Measurements from ENCODE around the gene LRRIQ3. TPM values are rescaled to one million over a fixed set of nuclear protein-coding genes. Genes with fewer than 3 reads are reported as not detected.
"Not testable (repeated sequence)": the region's sequence is repeated elsewhere in the genome, so short reads cannot be mapped to it uniquely, and the experiment has no call there.

Gene LRRIQ3
- total RNA-seq, 2 donors from 2014 or later = 0.26 TPM; not detected in 1

- intact Hi-C loops (cut with DNase I) = no loop called here
- ATAC-seq (no peak), DNase-seq (no peak)
- Histone ChIP-seq H3K36me3 (replicated peaks in 1 of 2; ENCODE audit: insufficient read depth in 1 of 2, low read depth in 2 of 2) (no peaks in the 10 kb centered on the region), H3K4me3 (no peak overlapping the region), H3K27ac (no peak overlapping the region), H3K9me3 (no peaks in the 10 kb centered on the region), H3K27me3 (no peaks in the 10 kb centered on the region), H3K4me1 (no peaks in the 10 kb centered on the region)
- TF ChIP-seq CTCF (IDR thresholded peaks at IDR 0.05) = no peak
- TF ChIP-seq POLR2A (IDR thresholded peaks at IDR 0.05) = no peak
- WGBS, 2 donors = 41 to 53% methylated on average over 2 of the region's 2 CpGs
Measured at GRCh38 chr1:74160046-74160445, 37.9 kb downstream of the LRRIQ3 start.

- Histone ChIP-seq H3K4me3 (no peak overlapping the region), H3K27me3 (no peaks in the 10 kb centered on the region), H3K9me3 (no peaks in the 10 kb centered on the region), H3K36me3 (replicated peaks in 1 of 2; ENCODE audit: insufficient read depth in 1 of 2, low read depth in 2 of 2) (no peaks in the 10 kb centered on the region), H3K27ac (no peak overlapping the region), H3K4me1 (no peaks in the 10 kb centered on the region)
- WGBS, 2 donors = 74 to 81% methylated on average over 4 of the region's 4 CpGs
- DNase-seq (no peak), ATAC-seq (no peak)
- intact Hi-C loops (cut with DNase I) = no loop called here
- TF ChIP-seq POLR2A (IDR thresholded peaks at IDR 0.05) = no peak
- TF ChIP-seq CTCF (IDR thresholded peaks at IDR 0.05) = no peak
Measured at GRCh38 chr1:74145086-74145485, 52.9 kb downstream of the LRRIQ3 start.

DNA sequence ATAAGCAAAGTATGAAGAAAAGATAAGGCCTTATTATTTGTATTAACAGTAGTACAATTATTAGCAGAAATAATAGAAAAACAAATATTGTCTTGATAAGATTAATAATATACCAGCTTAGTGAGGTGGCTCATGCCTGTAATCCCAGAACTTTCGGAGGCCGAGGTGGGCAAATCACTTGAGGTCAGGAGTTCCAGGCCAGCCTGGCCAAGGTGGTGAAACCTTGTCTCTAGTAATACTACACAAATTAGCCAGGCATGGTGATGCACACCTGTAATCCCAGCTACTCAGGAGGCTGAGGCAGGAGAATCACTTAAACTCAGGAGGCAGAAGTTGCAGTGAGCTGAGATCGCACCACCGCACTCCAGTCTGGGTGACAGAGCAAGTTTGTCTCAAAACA lies 80.6 kb downstream of the LRRIQ3 start:
- 63 to 66% methylated on average over 4 of the region's 4 CpGs for WGBS, 2 donors
- intact Hi-C loops (cut with DNase I); H3K36me3 ChIP-seq (replicated peaks in 1 of 2; ENCODE audit: insufficient read depth in 1 of 2, low read depth in 2 of 2): not testable (repeated sequence)

GRCh38 chr1:74113333-74113732 lies 84.6 kb downstream of the LRRIQ3 start:
- Histone ChIP-seq H3K27me3 (no peaks in the 10 kb centered on the region), H3K36me3 (replicated peaks in 1 of 2; ENCODE audit: insufficient read depth in 1 of 2, low read depth in 2 of 2) (no peaks in the 10 kb centered on the region), H3K4me1 (no peaks in the 10 kb centered on the region), H3K27ac (no peak overlapping the region), H3K4me3 (no peak overlapping the region), H3K9me3 (no peaks in the 10 kb centered on the region)
- TF ChIP-seq CTCF (IDR thresholded peaks at IDR 0.05) (no peak), POLR2A (IDR thresholded peaks at IDR 0.05) (no peak)
- 43 to 50% methylated on average over 3 of the region's 3 CpGs for WGBS, 2 donors
- ATAC-seq (no peak), DNase-seq (no peak)
- intact Hi-C loops (cut with DNase I) = no loop called here

More for the DNA sequence above, 80.6 kb downstream of the LRRIQ3 start:
- not testable (repeated sequence) for H3K9me3 ChIP-seq, DNase-seq, H3K27ac ChIP-seq, H3K4me1 ChIP-seq, ATAC-seq, H3K4me3 ChIP-seq, H3K27me3 ChIP-seq

DNA sequence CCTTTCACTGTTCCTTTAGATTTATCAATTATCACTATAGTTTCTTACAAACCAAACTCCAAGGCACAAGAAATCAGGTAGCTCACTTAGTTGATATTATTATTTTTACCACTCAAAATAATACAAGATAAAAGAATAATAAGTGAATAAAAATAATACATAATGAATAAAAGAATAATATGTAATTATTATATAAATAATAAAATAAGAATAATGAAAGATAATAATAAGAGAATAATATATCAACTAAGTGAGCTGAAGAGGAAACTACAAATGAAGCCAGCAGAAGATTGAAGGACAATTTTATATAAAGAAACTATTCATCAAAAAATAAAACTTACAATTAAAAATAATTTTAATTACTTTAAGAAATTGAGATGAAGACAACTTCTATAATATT lies 90.6 kb downstream of the LRRIQ3 start:
- intact Hi-C loops (cut with DNase I) = no loop called here
- Histone ChIP-seq H3K27ac (no peak overlapping the region), H3K9me3 (no peaks in the 10 kb centered on the region), H3K36me3 (replicated peaks in 1 of 2; ENCODE audit: insufficient read depth in 1 of 2, low read depth in 2 of 2) (no peaks in the 10 kb centered on the region), H3K4me1 (no peaks in the 10 kb centered on the region), H3K4me3 (no peak overlapping the region), H3K27me3 (no peaks in the 10 kb centered on the region)
- DNase-seq (no peak), ATAC-seq (no peak)
- TF ChIP-seq CTCF (IDR thresholded peaks at IDR 0.05) (no peak), POLR2A (IDR thresholded peaks at IDR 0.05) (no peak)
